ENCODE data around the gene ERCC1. TPM values are rescaled to one million over a fixed set of nuclear protein-coding genes. Genes with fewer than 3 reads are reported as not detected.

Gene ERCC1
- total and polyA plus RNA-seq, 2 of the 13 experiments (the other 11 are each of a cell fraction or from before 2014, with no cell fraction given), result 40.0 to 66.4 TPM

DNA sequence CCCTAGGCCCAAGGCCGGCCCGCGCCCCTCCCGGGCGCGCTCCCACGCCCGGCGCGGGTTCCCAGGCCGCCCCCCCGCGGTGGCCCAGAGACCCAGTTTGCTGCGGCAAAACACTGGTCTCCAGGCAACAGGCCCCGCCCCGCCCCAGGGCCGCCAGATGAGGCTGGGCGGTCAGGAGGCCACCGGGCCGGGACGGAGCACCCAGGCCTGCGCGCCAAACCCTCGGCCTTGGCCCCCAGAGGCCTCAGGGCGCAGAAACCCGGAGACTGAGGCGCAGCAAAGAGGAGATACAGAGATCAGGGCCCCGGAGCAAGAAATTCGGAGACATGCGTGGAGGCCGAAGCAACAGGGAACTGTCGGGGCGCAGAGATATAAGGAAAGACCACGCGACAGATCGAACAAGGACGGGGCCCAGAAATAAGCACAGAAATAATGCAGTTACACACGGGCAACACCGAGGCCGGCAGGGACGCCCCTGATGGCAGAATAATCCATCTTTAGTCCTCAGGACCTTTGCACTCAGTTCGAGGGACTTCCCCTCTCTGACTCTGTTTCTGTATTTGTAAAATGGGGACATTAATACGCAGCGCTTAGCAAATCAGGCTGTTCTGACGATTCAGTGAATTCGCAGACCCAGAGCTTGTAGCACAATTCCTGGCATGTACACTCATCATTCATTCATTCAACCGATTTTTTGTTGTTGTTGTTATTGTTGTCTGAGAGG is 20.8 kb upstream of the ERCC1 start (continued):
- peak; percentile 27; the same call in 1 of the 2 replicates for TF ChIP-seq ZZZ3 (CRISPR knock-in tag; IDR thresholded peaks at IDR 0.05; ENCODE audit: borderline replicate concordance)
- TF ChIP-seq ZSCAN29 (CRISPR knock-in tag; conservative IDR thresholded peaks at IDR 0.05), result no peak
- TF ChIP-seq EEA1 (CRISPR knock-in tag; IDR thresholded peaks at IDR 0.05; ENCODE audit: borderline replicate concordance), result no peak
- TF ChIP-seq, protein P1, sequence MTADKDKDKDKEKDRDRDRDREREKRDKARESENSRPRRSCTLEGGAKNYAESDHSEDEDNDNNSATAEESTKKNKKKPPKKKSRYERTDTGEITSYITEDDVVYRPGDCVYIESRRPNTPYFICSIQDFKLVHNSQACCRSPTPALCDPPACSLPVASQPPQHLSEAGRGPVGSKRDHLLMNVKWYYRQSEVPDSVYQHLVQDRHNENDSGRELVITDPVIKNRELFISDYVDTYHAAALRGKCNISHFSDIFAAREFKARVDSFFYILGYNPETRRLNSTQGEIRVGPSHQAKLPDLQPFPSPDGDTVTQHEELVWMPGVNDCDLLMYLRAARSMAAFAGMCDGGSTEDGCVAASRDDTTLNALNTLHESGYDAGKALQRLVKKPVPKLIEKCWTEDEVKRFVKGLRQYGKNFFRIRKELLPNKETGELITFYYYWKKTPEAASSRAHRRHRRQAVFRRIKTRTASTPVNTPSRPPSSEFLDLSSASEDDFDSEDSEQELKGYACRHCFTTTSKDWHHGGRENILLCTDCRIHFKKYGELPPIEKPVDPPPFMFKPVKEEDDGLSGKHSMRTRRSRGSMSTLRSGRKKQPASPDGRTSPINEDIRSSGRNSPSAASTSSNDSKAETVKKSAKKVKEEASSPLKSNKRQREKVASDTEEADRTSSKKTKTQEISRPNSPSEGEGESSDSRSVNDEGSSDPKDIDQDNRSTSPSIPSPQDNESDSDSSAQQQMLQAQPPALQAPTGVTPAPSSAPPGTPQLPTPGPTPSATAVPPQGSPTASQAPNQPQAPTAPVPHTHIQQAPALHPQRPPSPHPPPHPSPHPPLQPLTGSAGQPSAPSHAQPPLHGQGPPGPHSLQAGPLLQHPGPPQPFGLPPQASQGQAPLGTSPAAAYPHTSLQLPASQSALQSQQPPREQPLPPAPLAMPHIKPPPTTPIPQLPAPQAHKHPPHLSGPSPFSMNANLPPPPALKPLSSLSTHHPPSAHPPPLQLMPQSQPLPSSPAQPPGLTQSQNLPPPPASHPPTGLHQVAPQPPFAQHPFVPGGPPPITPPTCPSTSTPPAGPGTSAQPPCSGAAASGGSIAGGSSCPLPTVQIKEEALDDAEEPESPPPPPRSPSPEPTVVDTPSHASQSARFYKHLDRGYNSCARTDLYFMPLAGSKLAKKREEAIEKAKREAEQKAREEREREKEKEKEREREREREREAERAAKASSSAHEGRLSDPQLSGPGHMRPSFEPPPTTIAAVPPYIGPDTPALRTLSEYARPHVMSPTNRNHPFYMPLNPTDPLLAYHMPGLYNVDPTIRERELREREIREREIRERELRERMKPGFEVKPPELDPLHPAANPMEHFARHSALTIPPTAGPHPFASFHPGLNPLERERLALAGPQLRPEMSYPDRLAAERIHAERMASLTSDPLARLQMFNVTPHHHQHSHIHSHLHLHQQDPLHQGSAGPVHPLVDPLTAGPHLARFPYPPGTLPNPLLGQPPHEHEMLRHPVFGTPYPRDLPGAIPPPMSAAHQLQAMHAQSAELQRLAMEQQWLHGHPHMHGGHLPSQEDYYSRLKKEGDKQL (CRISPR knock-in tag; IDR thresholded peaks at IDR 0.05; ENCODE audit: low read depth), result no peak
- TF ChIP-seq, protein P2, sequence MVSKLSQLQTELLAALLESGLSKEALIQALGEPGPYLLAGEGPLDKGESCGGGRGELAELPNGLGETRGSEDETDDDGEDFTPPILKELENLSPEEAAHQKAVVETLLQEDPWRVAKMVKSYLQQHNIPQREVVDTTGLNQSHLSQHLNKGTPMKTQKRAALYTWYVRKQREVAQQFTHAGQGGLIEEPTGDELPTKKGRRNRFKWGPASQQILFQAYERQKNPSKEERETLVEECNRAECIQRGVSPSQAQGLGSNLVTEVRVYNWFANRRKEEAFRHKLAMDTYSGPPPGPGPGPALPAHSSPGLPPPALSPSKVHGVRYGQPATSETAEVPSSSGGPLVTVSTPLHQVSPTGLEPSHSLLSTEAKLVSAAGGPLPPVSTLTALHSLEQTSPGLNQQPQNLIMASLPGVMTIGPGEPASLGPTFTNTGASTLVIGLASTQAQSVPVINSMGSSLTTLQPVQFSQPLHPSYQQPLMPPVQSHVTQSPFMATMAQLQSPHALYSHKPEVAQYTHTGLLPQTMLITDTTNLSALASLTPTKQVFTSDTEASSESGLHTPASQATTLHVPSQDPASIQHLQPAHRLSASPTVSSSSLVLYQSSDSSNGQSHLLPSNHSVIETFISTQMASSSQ (IDR thresholded peaks at IDR 0.05; ENCODE audit: low read depth), result no peak
- TF ChIP-seq, protein P2 (CRISPR knock-in tag; IDR thresholded peaks at IDR 0.05; ENCODE audit: borderline replicate concordance), result no peak
- TF ChIP-seq, protein P3, sequence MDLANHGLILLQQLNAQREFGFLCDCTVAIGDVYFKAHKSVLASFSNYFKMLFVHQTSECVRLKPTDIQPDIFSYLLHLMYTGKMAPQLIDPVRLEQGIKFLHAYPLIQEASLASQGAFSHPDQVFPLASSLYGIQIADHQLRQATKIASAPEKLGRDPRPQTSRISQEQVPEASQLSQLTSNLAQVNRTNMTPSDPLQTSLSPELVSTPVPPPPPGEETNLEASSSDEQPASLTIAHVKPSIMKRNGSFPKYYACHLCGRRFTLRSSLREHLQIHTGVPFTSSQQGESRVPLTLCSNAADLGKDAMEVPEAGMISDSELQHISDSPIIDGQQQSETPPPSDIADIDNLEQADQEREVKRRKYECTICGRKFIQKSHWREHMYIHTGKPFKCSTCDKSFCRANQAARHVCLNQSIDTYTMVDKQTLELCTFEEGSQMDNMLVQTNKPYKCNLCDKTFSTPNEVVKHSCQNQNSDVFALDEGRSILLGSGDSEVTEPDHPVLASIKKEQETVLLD (CRISPR knock-in tag; IDR thresholded peaks at IDR 0.05; ENCODE audit: low read depth), result no peak
- no peak for TF ChIP-seq SRF (IDR thresholded peaks at IDR 0.05; ENCODE audit: low read depth, low read length)
- peak; percentile 46; the same call in 1 of the 2 replicates for TF ChIP-seq SP4 (CRISPR knock-in tag; IDR thresholded peaks at IDR 0.05)
- no peak for TF ChIP-seq SMARCC2 (IDR thresholded peaks at IDR 0.05)
- TF ChIP-seq, protein P4, sequence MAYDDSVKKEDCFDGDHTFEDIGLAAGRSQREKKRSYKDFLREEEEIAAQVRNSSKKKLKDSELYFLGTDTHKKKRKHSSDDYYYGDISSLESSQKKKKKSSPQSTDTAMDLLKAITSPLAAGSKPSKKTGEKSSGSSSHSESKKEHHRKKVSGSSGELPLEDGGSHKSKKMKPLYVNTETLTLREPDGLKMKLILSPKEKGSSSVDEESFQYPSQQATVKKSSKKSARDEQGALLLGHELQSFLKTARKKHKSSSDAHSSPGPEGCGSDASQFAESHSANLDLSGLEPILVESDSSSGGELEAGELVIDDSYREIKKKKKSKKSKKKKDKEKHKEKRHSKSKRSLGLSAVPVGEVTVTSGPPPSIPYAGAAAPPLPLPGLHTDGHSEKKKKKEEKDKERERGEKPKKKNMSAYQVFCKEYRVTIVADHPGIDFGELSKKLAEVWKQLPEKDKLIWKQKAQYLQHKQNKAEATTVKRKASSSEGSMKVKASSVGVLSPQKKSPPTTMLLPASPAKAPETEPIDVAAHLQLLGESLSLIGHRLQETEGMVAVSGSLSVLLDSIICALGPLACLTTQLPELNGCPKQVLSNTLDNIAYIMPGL (CRISPR knock-in tag; IDR thresholded peaks at IDR 0.05; ENCODE audit: borderline replicate concordance in 1 of 2, low read depth in 1 of 2), result 0 out of 4 replicates have a peak, but pooled peaks have one; percentile 33 to 34
- no peak for TF ChIP-seq ZNF878 (CRISPR knock-in tag; IDR thresholded peaks at IDR 0.05)
- TF ChIP-seq REPIN1 (CRISPR knock-in tag; IDR thresholded peaks at IDR 0.05; ENCODE audit: borderline replicate concordance, low read depth), result peak; percentile 17; the same call in 1 of the 2 replicates
- TF ChIP-seq ZKSCAN8 (CRISPR knock-in tag; IDR thresholded peaks at IDR 0.05; ENCODE audit: borderline replicate concordance), result no peak
- no peak for TF ChIP-seq SUZ12 (IDR thresholded peaks at IDR 0.05; ENCODE audit: low read depth, low read length)
- TF ChIP-seq MTF1 (CRISPR knock-in tag; IDR thresholded peaks at IDR 0.05), result no peak
